ENCODE results near the gene CDKN2B. TPM values are rescaled to one million over a fixed set of nuclear protein-coding genes. Genes with fewer than 3 reads are reported as not detected.
"Not testable (repeated sequence)": the region's sequence is repeated elsewhere in the genome, so short reads cannot be mapped to it uniquely, and the experiment has no call there.

CDKN2B gene, protein sequence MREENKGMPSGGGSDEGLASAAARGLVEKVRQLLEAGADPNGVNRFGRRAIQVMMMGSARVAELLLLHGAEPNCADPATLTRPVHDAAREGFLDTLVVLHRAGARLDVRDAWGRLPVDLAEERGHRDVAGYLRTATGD
- 10 to 100 TPM; 40.3 to 63.7 TPM for polyA plus RNA-seq

DNA sequence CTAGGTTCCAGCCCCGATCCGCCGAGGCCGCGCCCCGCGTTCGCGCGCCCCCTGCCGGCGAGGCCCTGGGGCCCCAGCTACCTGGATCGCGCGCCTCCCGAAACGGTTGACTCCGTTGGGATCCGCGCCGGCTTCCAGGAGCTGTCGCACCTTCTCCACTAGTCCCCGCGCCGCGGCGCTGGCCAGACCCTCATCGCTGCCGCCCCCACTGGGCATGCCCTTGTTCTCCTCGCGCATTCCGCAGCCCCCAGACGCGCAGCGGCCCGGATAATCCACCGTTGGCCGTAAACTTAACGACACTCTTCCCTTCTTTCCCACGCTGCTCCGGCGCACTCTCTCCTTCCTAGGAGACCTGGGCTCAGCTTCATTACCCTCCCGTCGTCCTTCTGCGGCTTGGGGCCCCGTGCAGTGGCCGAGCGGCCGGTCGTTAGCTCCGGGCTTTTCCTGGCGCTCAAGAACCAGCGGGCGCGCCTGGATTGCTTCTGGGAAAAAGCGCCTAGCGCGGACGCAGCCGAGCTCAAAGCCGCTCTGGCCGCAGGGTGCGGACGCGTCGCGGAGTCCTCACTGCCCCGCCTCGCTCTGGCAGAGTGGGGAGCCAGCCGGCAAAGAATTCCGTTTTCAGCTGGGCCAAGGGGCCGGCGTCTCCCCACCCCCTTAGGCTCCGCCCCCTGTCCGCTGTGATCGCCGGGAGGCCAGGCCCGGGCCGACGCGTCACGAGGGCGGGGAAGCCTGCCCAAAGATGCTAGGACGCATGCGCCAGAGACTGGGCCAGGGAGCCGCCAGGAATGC is at the start of gene CDKN2B:
TSS of gene CDKN2B (minus strand) at position 589 of the 789 bp plus-strand sequence. CDS start at position 237, 352 bp downstream.
- 1% methylated on average over 85 to 86 of the region's 86 CpGs for WGBS, 2 donors
- Histone ChIP-seq H3K9me3 (ENCODE audit: control insufficient read depth in 2 of 2, insufficient read depth in 1 of 2, low read depth in 1 of 2, low read length in 1 of 2) (no peaks in the 10 kb centered on the region), H3K36me3 (ENCODE audit: control insufficient read depth in 2 of 2, insufficient read depth in 2 of 2, low read length in 1 of 2) (peaks cover 0 to 9% of the 10 kb centered on the region in 2 donors), H3K4me3 (ENCODE audit: low read depth in 1 of 2, low read length in 2 of 2) (peak within 1 kb of the TSS; percentile 69 to 83), H3K4me1 (ENCODE audit: control insufficient read depth in 2 of 2, insufficient read depth in 2 of 2, low read length in 1 of 2) (peaks cover 3 to 7% of the 10 kb centered on the region in 2 donors), H3K27ac (ENCODE audit: low read depth in 2 of 2, low read length in 1 of 2) (peak within 1 kb of the TSS; percentile 94 to 96), H3K27me3 (ENCODE audit: control insufficient read depth in 1 of 2, insufficient read depth in 2 of 2, low read length in 2 of 2) (peaks cover 0 to 6% of the 10 kb centered on the region in 2 donors)

DNA sequence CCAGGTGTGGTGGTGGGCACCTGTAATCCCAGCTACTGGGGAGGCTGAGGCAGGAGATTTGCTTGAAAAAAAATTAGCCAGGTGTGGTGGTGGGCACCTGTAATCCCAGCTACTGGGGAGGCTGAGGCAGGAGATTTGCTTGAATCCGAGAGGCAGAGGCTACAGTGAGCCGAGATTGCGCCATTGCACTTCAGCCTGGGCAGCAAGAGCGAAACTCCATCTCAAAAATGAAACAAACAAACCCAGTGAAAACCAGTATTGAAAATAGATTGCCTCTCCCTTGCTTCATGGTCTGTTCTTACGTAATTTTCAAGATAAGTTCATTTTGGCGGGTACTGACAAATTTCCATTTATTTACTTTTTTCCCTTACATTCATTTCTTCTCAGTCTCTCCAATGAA is 48.9 kb upstream of the CDKN2B start:
- not testable (repeated sequence) for H3K27ac ChIP-seq (ENCODE audit: low read depth in 2 of 2, low read length in 1 of 2); H3K4me1 ChIP-seq (ENCODE audit: control insufficient read depth in 2 of 2, insufficient read depth in 2 of 2, low read length in 1 of 2); H3K36me3 ChIP-seq (ENCODE audit: control insufficient read depth in 2 of 2, insufficient read depth in 2 of 2, low read length in 1 of 2); H3K9me3 ChIP-seq (ENCODE audit: control insufficient read depth in 2 of 2, insufficient read depth in 1 of 2, low read depth in 1 of 2, low read length in 1 of 2); H3K27me3 ChIP-seq (ENCODE audit: control insufficient read depth in 1 of 2, insufficient read depth in 2 of 2, low read length in 2 of 2); H3K4me3 ChIP-seq (ENCODE audit: low read depth in 1 of 2, low read length in 2 of 2)
- WGBS, 2 donors, result 92 to 96% methylated on average over 6 of the region's 6 CpGs

DNA sequence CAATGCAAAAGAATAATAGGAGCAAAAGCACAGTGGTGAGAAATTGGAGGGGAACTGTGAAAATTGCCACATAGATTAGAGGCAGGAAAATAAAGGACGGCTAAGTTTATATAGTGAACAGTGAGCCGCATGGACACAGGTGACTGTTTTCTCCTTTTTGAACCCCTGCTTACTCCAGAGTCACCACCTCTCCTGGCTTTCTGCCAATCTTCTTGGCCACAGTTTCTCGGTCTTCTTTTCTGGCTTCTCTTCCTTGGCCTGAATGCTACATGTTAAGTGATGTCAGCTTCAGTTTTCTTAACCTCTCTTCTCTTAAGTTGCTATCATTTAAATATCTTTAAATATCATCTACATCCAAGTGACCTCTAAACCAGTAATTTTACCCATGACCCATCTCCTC is 47.3 kb upstream of the CDKN2B start:
- Histone ChIP-seq H3K27me3 (ENCODE audit: control insufficient read depth in 1 of 2, insufficient read depth in 2 of 2, low read length in 2 of 2) (no peaks in the 10 kb centered on the region), H3K4me3 (ENCODE audit: low read depth in 1 of 2, low read length in 2 of 2) (no peak overlapping the region), H3K36me3 (ENCODE audit: control insufficient read depth in 2 of 2, insufficient read depth in 2 of 2, low read length in 1 of 2) (no peaks in the 10 kb centered on the region), H3K4me1 (ENCODE audit: control insufficient read depth in 2 of 2, insufficient read depth in 2 of 2, low read length in 1 of 2) (no peaks in the 10 kb centered on the region), H3K27ac (ENCODE audit: low read depth in 2 of 2, low read length in 1 of 2) (no peak overlapping the region), H3K9me3 (ENCODE audit: control insufficient read depth in 2 of 2, insufficient read depth in 1 of 2, low read depth in 1 of 2, low read length in 1 of 2) (no peaks in the 10 kb centered on the region)
- WGBS, 2 donors, result 55 to 71% methylated on average over 3 of the region's 3 CpGs

DNA sequence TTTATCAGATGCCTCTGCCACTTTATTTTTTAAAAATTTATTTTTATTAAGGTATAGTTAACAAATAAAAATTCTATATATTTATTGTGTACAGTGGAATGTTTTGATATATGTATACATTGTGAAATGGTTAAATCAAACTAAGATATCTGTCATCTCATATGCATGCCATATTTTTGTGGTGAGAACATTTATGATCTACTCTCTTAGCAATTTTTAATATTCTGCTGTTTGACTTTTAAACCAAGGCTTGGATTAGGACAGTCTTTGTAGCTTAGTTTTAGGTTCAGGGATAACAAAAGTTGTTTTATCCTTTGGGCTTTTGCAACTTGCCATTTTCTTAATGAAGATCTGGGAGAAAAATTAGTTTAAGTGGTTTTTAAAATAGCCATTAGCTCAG is 46.0 kb upstream of the CDKN2B start:
- H3K27ac ChIP-seq (ENCODE audit: low read depth in 2 of 2, low read length in 1 of 2), result no peak overlapping the region
- H3K4me3 ChIP-seq (ENCODE audit: low read depth in 1 of 2, low read length in 2 of 2), result no peak overlapping the region
- peaks cover 0 to 3% of the 10 kb centered on the region in 2 donors for H3K4me1 ChIP-seq (ENCODE audit: control insufficient read depth in 2 of 2, insufficient read depth in 2 of 2, low read length in 1 of 2)

DNA sequence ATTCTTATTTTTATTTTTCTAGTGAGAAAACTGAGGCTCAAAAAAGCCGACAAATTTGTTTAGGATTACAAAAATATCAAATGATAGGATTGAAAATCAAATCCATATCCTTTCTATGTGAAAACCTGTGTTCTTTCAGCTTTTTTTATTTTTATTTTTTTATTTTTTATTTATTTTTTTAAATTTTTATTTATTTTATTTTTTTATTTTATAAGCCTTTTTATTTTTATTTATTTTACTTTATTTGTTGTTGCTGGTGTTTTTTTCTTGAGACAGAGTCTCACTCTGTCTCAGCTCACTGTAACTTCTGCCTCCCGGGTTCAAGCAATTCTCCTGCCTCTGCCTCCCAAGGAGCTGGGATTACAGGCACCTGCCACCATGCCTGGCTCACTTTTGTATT is 45.4 kb upstream of the CDKN2B start:
- Histone ChIP-seq H3K27me3 (ENCODE audit: control insufficient read depth in 1 of 2, insufficient read depth in 2 of 2, low read length in 2 of 2) (no peaks in the 10 kb centered on the region), H3K27ac (ENCODE audit: low read depth in 2 of 2, low read length in 1 of 2) (no peak overlapping the region), H3K4me3 (ENCODE audit: low read depth in 1 of 2, low read length in 2 of 2) (no peak overlapping the region), H3K9me3 (ENCODE audit: control insufficient read depth in 2 of 2, insufficient read depth in 1 of 2, low read depth in 1 of 2, low read length in 1 of 2) (no peaks in the 10 kb centered on the region), H3K4me1 (ENCODE audit: control insufficient read depth in 2 of 2, insufficient read depth in 2 of 2, low read length in 1 of 2) (peaks cover 0 to 3% of the 10 kb centered on the region in 2 donors), H3K36me3 (ENCODE audit: control insufficient read depth in 2 of 2, insufficient read depth in 2 of 2, low read length in 1 of 2) (no peaks in the 10 kb centered on the region)
- 96 to 97% methylated on average over 2 of the region's 2 CpGs for WGBS, 2 donors

More for the DNA sequence above, 46.0 kb upstream of the CDKN2B start:
- Histone ChIP-seq H3K36me3 (ENCODE audit: control insufficient read depth in 2 of 2, insufficient read depth in 2 of 2, low read length in 1 of 2) (no peaks in the 10 kb centered on the region), H3K27me3 (ENCODE audit: control insufficient read depth in 1 of 2, insufficient read depth in 2 of 2, low read length in 2 of 2) (no peaks in the 10 kb centered on the region), H3K9me3 (ENCODE audit: control insufficient read depth in 2 of 2, insufficient read depth in 1 of 2, low read depth in 1 of 2, low read length in 1 of 2) (no peaks in the 10 kb centered on the region)

DNA sequence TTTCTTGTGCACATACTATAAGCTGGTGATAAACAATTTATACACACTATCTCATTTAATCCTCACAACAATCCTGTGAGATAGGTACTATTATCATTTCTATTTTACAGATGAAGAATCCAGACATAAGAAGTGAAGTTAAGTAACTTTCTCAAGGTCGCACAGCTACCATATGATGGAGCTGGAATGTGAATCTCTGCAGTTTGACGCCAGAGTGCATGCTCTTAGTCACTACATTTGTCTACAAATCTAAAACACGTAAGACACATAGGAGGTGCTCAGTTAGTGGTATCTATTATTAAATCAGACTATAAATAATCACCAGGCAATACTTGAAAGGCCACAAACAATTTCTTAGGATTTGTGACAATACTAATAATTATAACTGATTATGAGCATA is 45.0 kb upstream of the CDKN2B start:
- H3K27me3 ChIP-seq (ENCODE audit: control insufficient read depth in 1 of 2, insufficient read depth in 2 of 2, low read length in 2 of 2), result no peaks in the 10 kb centered on the region
- peaks cover 0 to 3% of the 10 kb centered on the region in 2 donors for H3K4me1 ChIP-seq (ENCODE audit: control insufficient read depth in 2 of 2, insufficient read depth in 2 of 2, low read length in 1 of 2)
- H3K4me3 ChIP-seq (ENCODE audit: low read depth in 1 of 2, low read length in 2 of 2), result no peak overlapping the region
- no peak overlapping the region for H3K27ac ChIP-seq (ENCODE audit: low read depth in 2 of 2, low read length in 1 of 2)
- no peaks in the 10 kb centered on the region for H3K36me3 ChIP-seq (ENCODE audit: control insufficient read depth in 2 of 2, insufficient read depth in 2 of 2, low read length in 1 of 2)
- WGBS, 2 donors, result 96 to 97% methylated on average over 3 of the region's 3 CpGs
- H3K9me3 ChIP-seq (ENCODE audit: control insufficient read depth in 2 of 2, insufficient read depth in 1 of 2, low read depth in 1 of 2, low read length in 1 of 2), result no peaks in the 10 kb centered on the region

DNA sequence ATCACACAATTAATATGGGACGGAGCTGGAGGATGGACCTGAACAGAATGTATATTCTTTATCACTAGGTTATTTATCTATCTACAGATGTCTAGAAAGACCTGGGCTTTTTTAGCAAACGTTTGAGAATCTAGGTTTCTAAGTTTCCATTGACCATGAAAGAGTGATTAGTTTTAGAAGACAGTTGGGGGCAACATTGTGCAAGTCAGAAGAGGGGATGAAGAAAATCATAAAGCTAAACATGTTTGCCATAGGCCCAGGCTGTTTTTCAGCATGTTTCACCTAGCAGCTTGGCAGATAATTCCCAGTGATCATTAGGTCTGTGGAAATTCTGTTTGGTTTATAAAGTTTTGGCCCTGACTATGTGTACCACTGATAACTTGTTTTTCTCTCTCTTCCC is 44.1 kb upstream of the CDKN2B start:
- peaks cover 0 to 3% of the 10 kb centered on the region in 2 donors for H3K4me1 ChIP-seq (ENCODE audit: control insufficient read depth in 2 of 2, insufficient read depth in 2 of 2, low read length in 1 of 2)
- no peaks in the 10 kb centered on the region for H3K36me3 ChIP-seq (ENCODE audit: control insufficient read depth in 2 of 2, insufficient read depth in 2 of 2, low read length in 1 of 2)
- 52 to 60% methylated on average over 2 of the region's 2 CpGs for WGBS, 2 donors
- no peak overlapping the region for H3K4me3 ChIP-seq (ENCODE audit: low read depth in 1 of 2, low read length in 2 of 2)
- no peak overlapping the region for H3K27ac ChIP-seq (ENCODE audit: low read depth in 2 of 2, low read length in 1 of 2)
- no peaks in the 10 kb centered on the region for H3K27me3 ChIP-seq (ENCODE audit: control insufficient read depth in 1 of 2, insufficient read depth in 2 of 2, low read length in 2 of 2)
- H3K9me3 ChIP-seq (ENCODE audit: control insufficient read depth in 2 of 2, insufficient read depth in 1 of 2, low read depth in 1 of 2, low read length in 1 of 2), result no peaks in the 10 kb centered on the region

DNA sequence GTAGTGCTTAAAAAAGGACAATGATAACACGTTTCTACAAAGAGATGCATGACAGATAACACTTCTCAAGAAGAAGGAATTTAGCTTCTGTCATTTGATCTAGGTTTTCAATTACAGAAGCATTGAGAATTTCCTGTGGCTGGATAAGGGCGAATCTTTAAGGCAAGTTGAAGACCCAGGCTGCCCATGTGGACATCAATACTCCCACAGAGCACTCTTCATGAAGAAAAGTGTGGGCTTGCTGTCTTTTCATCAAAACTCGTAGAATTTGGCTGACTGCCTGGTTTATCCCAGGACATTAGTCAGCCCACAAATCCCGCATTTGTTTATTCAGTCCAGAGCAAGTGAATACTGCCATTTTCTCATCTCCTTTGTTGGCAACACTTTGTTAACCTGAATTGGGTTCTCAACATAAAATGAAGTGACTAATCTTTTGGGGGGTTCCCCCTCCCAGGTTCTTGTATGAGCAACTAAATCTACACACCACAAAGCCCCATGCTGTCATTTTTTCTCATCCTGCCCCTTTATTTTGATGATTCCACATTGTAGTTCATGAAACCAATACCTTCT is 43.4 kb upstream of the CDKN2B start:
- Histone ChIP-seq H3K4me1 (ENCODE audit: control insufficient read depth in 2 of 2, insufficient read depth in 2 of 2, low read length in 1 of 2) (peaks cover 0 to 3% of the 10 kb centered on the region in 2 donors), H3K36me3 (ENCODE audit: control insufficient read depth in 2 of 2, insufficient read depth in 2 of 2, low read length in 1 of 2) (no peaks in the 10 kb centered on the region), H3K4me3 (ENCODE audit: low read depth in 1 of 2, low read length in 2 of 2) (no peak overlapping the region), H3K9me3 (ENCODE audit: control insufficient read depth in 2 of 2, insufficient read depth in 1 of 2, low read depth in 1 of 2, low read length in 1 of 2) (no peaks in the 10 kb centered on the region), H3K27ac (ENCODE audit: low read depth in 2 of 2, low read length in 1 of 2) (no peak overlapping the region), H3K27me3 (ENCODE audit: control insufficient read depth in 1 of 2, insufficient read depth in 2 of 2, low read length in 2 of 2) (no peaks in the 10 kb centered on the region)
- WGBS, 2 donors, result 32 to 35% methylated on average over 4 of the region's 4 CpGs

DNA sequence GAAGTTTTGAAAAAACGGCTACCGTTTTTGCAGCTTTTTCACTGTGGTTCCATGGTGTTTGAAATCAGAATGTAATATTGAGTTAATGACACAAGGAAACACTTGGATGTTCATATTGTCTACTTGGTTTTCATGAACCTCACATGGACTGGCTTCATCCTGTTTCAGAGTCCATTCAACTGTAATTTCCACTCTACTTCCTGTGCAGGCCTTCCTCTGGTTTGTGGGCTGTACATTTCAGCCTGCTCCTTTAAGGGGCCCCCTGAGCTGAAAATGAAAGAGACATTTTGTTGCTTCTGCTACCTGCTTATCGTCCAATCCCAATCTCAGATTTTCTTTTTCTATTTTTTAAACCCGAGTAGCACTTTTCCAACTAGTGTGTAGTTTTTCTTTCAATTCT is 41.8 kb upstream of the CDKN2B start:
- WGBS, 2 donors, result 74 to 79% methylated on average over 4 of the region's 4 CpGs
- Histone ChIP-seq H3K27ac (ENCODE audit: low read depth in 2 of 2, low read length in 1 of 2) (no peak overlapping the region), H3K36me3 (ENCODE audit: control insufficient read depth in 2 of 2, insufficient read depth in 2 of 2, low read length in 1 of 2) (no peaks in the 10 kb centered on the region), H3K9me3 (ENCODE audit: control insufficient read depth in 2 of 2, insufficient read depth in 1 of 2, low read depth in 1 of 2, low read length in 1 of 2) (no peaks in the 10 kb centered on the region), H3K4me3 (ENCODE audit: low read depth in 1 of 2, low read length in 2 of 2) (no peak overlapping the region), H3K27me3 (ENCODE audit: control insufficient read depth in 1 of 2, insufficient read depth in 2 of 2, low read length in 2 of 2) (no peaks in the 10 kb centered on the region), H3K4me1 (ENCODE audit: control insufficient read depth in 2 of 2, insufficient read depth in 2 of 2, low read length in 1 of 2) (peaks cover 0 to 3% of the 10 kb centered on the region in 2 donors)
